K562 (cell line): ENCODE results near the gene NDUFB10. TPM values are rescaled to one million over a fixed set of nuclear protein-coding genes. Genes with fewer than 3 reads are reported as not detected.

Experiments
- ETV6 ChIP-seq, 3 experiments: fragments of 150-350 bp in 1 of 3; sonication (generic) in 1 of 3; formaldehyde crosslinking in 1 of 3; IDR thresholded peaks; 2 replicates each; pipeline versions ENCODE4 v1.6.1 to v1.8.0; 2014 to 2022; ENCODE audit warnings: borderline replicate concordance in 2 of 3, low read depth in 2 of 3, antibody characterized with exemption in 1 of 3, low read length in 1 of 3, mild to moderate bottlenecking in 1 of 3, missing genetic modification reagents in 1 of 3
- FOXJ2 ChIP-seq: fragments of 200-800 bp; sonication (Bioruptor generic); IDR thresholded peaks from 2 replicates; pipeline ENCODE4 v1.6.1; 2016; ENCODE audit warnings: missing genetic modification characterization, missing compliant biosample characterization
- GABPB2 ChIP-seq: fragments of 250-450 bp; sonication (Bioruptor Pico); conservative IDR thresholded peaks from 2 replicates; pipeline ENCODE4 v1.5.1; 2021; ENCODE audit warnings: mild to moderate bottlenecking
- GTF2F1 ChIP-seq: IDR thresholded peaks from 2 replicates; pipeline ENCODE4 v1.6.1; 2011; ENCODE audit warnings: low read depth, low read length, improper control_type of control experiment
- HMG20B ChIP-seq: fragments of 250-450 bp; sonication (Bioruptor Pico); IDR thresholded peaks from 2 replicates; pipeline ENCODE4 v1.5.0; 2021; ENCODE audit warnings: mild to moderate bottlenecking
- LARP7 ChIP-seq: fragments of 450-650 bp; IDR thresholded peaks from 2 replicates; pipeline ENCODE4 v1.6.1; 2016
- MAZ ChIP-seq, 2 experiments: fragments of 450-650 bp in 1 of 2; sonication (generic) in 1 of 2; formaldehyde crosslinking; IDR thresholded peaks in 1 of 2; conservative IDR thresholded peaks in 1 of 2; 2 replicates each; pipeline versions ENCODE4 v1.4.0 to v1.5.0; 2020; ENCODE audit warnings: mild to moderate bottlenecking in 1 of 2, missing genetic modification reagents in 1 of 2
- SAP30 ChIP-seq: fragments of 200-600 bp; sonication (generic); IDR thresholded peaks from 2 replicates; pipeline ENCODE4 v1.6.1; 2012; ENCODE audit warnings: borderline replicate concordance, low read depth, mild to moderate bottlenecking, moderate library complexity, low read length, control low read depth, inconsistent platforms; ENCODE audit not compliant: insufficient read depth, poor library complexity, severe bottlenecking
- SRSF3 ChIP-seq: fragments of 200-400 bp; formaldehyde crosslinking; IDR thresholded peaks from 2 replicates; pipeline ENCODE4 v1.6.1; 2016; ENCODE audit warnings: mild to moderate bottlenecking, low read length, moderate library complexity; ENCODE audit not compliant: insufficient read depth
- SUPT5H ChIP-seq: fragments of 450-650 bp; IDR thresholded peaks from 2 replicates; pipeline ENCODE4 v1.6.1; 2016
- TEAD2 ChIP-seq: fragments of 450-650 bp; IDR thresholded peaks from 2 replicates; pipeline ENCODE4 v1.6.1; 2016; ENCODE audit warnings: missing genetic modification characterization, control low read depth, missing compliant biosample characterization
- WHSC1 ChIP-seq: IDR thresholded peaks from one replicate; pipeline ENCODE4 v1.6.1; 2012; ENCODE audit warnings: low read length, control low read depth, inconsistent platforms
- XRCC5 ChIP-seq: fragments of 200-400 bp; formaldehyde crosslinking; IDR thresholded peaks from 2 replicates; pipeline ENCODE4 v1.6.1; 2017; ENCODE audit warnings: low read depth, mild to moderate bottlenecking, low read length
- ZNF197 ChIP-seq: fragments of 200-800 bp; sonication (Bioruptor generic); IDR thresholded peaks from 2 replicates; pipeline ENCODE4 v1.6.1; 2016; ENCODE audit warnings: low read depth, missing genetic modification characterization, missing compliant biosample characterization
- ZNF24 ChIP-seq: fragments of 450-650 bp; IDR thresholded peaks from 2 replicates; pipeline ENCODE4 v1.6.1; 2016
- polyA plus RNA-seq, 8 experiments: library from polyadenylated mRNA; depleted of rRNA in 4 of 8; stranded (reverse) in 5 of 8; unstranded in 3 of 8; fragments of >200 nt; fragmentation: Nextera tagmentation in 2 of 8; fragmentation: Illumina TruSeq in 1 of 8; extraction: Ambion mirVana in 2 of 8; extraction: Trizol in 1 of 8; gene quantifications; 2 replicates each; pipeline versions ENCODE4 v1.2.1 to v1.2.3, GENCODE V29; 2011 to 2014; ENCODE audit warnings: inconsistent platforms in 1 of 8, missing spikeins in 1 of 8
- total RNA-seq, 7 experiments: library from RNA; depleted of rRNA in 6 of 7; stranded (reverse); fragments of >200 nt in 6 of 7; fragmentation: Illumina TruSeq in 2 of 7; extraction: Trizol in 2 of 7; gene quantifications; 2 replicates each; pipeline versions ENCODE4 v1.2.1 to v1.2.3, GENCODE V29; 2011 to 2021; ENCODE audit warnings: low replicate concordance in 1 of 7
- TF ChIP-seq, protein P1 (sequence below): fragments of 450-650 bp; IDR thresholded peaks from 2 replicates; pipeline ENCODE4 v1.6.1; 2016; ENCODE audit warnings: low read depth, mild to moderate bottlenecking, moderate library complexity
- TF ChIP-seq, protein P2 (sequence below), 3 experiments: IDR thresholded peaks in 2 of 3; conservative IDR thresholded peaks in 1 of 3; 2 replicates each; pipeline ENCODE4 v1.5.1; 2011 to 2012; ENCODE audit warnings: low read length in 3 of 3, mild to moderate bottlenecking in 3 of 3, control low read depth in 2 of 3, improper control_type of control experiment in 1 of 3, inconsistent platforms in 1 of 3, low read depth in 1 of 3, mixed read lengths in 1 of 3, moderate library complexity in 1 of 3; ENCODE audit not compliant: insufficient read depth in 2 of 3
- TF ChIP-seq, protein P3 (sequence below): fragments of 450-650 bp; formaldehyde crosslinking; IDR thresholded peaks from 2 replicates; pipeline ENCODE4 v1.4.0; 2020; ENCODE audit warnings: mild to moderate bottlenecking, mixed read lengths
- TF ChIP-seq, protein P4 (sequence below): sonication (generic); formaldehyde crosslinking; IDR thresholded peaks from 2 replicates; pipeline ENCODE4 v1.5.0; 2020; ENCODE audit warnings: missing genetic modification reagents
- TF ChIP-seq, protein P5 (sequence below): sonication (generic); formaldehyde crosslinking; IDR thresholded peaks from 2 replicates; pipeline ENCODE4 v1.8.1; 2023; ENCODE audit warnings: mild to moderate bottlenecking, missing genetic modification reagents

The NDUFB10 gene
- total and polyA plus RNA-seq, 9 of the 15 experiments (the other 6 are each of a cell fraction or from before 2014, with no cell fraction given) = 69.3 to 527 (median 161) TPM

DNA sequence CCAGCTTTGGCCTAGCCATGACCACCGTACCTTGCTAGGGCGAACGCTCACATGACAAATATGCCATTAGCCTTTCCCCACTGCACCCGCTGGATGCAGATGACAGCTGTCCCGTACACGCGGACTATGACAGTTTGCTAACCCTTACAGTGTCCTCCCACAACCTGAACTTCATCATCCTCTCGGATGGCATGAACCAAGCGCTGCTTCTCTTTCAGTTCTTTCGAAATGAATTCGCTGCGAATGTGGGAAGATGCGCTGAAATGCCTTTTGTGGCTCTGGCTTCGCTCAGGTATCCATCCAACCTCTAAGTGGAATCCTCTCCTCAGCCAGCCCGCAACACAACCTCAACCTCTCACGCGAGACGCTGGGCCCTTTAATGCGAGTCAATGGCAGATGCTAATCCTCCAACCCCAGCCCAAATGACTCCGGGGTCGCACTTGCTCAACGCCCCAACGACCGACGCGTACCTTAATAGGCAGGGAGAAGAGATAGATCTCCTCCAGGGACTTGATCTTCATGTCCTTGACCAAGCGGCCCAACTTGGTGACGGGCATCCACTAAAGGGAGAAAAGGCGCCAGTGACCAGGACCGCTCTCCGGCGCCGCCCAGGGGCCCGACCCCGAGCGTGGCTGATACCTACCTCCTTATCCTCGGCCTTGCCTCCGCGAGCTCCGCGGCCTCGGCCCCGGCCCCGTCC lies 4.6 kb downstream of the NDUFB10 start (continued):
- TF ChIP-seq SAP30 = no peak
- TF ChIP-seq, protein P1, sequence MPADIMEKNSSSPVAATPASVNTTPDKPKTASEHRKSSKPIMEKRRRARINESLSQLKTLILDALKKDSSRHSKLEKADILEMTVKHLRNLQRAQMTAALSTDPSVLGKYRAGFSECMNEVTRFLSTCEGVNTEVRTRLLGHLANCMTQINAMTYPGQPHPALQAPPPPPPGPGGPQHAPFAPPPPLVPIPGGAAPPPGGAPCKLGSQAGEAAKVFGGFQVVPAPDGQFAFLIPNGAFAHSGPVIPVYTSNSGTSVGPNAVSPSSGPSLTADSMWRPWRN = no peak
- TF ChIP-seq ZNF197 (CRISPR knock-in tag) = no peak
- TF ChIP-seq, protein P2, sequence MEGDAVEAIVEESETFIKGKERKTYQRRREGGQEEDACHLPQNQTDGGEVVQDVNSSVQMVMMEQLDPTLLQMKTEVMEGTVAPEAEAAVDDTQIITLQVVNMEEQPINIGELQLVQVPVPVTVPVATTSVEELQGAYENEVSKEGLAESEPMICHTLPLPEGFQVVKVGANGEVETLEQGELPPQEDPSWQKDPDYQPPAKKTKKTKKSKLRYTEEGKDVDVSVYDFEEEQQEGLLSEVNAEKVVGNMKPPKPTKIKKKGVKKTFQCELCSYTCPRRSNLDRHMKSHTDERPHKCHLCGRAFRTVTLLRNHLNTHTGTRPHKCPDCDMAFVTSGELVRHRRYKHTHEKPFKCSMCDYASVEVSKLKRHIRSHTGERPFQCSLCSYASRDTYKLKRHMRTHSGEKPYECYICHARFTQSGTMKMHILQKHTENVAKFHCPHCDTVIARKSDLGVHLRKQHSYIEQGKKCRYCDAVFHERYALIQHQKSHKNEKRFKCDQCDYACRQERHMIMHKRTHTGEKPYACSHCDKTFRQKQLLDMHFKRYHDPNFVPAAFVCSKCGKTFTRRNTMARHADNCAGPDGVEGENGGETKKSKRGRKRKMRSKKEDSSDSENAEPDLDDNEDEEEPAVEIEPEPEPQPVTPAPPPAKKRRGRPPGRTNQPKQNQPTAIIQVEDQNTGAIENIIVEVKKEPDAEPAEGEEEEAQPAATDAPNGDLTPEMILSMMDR (IDR thresholded peaks at IDR 0.05 in 2 of 3, conservative IDR thresholded peaks at IDR 0.05 in 1 of 3; ENCODE audit: insufficient read depth in 2 of 3, low read depth in 1 of 3, low read length in 3 of 3) = peak in 1 of 3 experiments; percentile 7; a peak in 1 of 6 replicates
- no peak for TF ChIP-seq LARP7
- TF ChIP-seq SUPT5H = 0 out of 2 replicates have a peak, but pooled peaks have one; percentile 59
- TF ChIP-seq ZNF24 = no peak
- no peak for TF ChIP-seq GTF2F1
- TF ChIP-seq GABPB2 = no peak
- TF ChIP-seq, protein P3, sequence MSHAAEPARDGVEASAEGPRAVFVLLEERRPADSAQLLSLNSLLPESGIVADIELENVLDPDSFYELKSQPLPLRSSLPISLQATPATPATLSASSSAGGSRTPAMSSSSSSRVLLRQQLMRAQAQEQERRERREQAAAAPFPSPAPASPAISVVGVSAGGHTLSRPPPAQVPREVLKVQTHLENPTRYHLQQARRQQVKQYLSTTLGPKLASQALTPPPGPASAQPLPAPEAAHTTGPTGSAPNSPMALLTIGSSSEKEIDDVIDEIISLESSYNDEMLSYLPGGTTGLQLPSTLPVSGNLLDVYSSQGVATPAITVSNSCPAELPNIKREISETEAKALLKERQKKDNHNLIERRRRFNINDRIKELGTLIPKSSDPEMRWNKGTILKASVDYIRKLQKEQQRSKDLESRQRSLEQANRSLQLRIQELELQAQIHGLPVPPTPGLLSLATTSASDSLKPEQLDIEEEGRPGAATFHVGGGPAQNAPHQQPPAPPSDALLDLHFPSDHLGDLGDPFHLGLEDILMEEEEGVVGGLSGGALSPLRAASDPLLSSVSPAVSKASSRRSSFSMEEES (CRISPR knock-in tag) = no peak
- TF ChIP-seq SRSF3 = peak; percentile 86; the same call in 1 of the 2 replicates
- TF ChIP-seq, protein P4, sequence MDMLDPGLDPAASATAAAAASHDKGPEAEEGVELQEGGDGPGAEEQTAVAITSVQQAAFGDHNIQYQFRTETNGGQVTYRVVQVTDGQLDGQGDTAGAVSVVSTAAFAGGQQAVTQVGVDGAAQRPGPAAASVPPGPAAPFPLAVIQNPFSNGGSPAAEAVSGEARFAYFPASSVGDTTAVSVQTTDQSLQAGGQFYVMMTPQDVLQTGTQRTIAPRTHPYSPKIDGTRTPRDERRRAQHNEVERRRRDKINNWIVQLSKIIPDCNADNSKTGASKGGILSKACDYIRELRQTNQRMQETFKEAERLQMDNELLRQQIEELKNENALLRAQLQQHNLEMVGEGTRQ = no peak
- TF ChIP-seq XRCC5 = no peak
- no peak for TF ChIP-seq TEAD2 (tag)
- TF ChIP-seq HMG20B = no peak
- TF ChIP-seq, protein P5, sequence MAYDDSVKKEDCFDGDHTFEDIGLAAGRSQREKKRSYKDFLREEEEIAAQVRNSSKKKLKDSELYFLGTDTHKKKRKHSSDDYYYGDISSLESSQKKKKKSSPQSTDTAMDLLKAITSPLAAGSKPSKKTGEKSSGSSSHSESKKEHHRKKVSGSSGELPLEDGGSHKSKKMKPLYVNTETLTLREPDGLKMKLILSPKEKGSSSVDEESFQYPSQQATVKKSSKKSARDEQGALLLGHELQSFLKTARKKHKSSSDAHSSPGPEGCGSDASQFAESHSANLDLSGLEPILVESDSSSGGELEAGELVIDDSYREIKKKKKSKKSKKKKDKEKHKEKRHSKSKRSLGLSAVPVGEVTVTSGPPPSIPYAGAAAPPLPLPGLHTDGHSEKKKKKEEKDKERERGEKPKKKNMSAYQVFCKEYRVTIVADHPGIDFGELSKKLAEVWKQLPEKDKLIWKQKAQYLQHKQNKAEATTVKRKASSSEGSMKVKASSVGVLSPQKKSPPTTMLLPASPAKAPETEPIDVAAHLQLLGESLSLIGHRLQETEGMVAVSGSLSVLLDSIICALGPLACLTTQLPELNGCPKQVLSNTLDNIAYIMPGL (CRISPR knock-in tag) = peak; percentile 71; the same call in 1 of the 2 replicates
- TF ChIP-seq WHSC1 = no peak
- TF ChIP-seq ETV6 (IDR thresholded peaks at IDR 0.05; ENCODE audit: borderline replicate concordance in 1 of 2, low read depth in 2 of 2, low read length in 1 of 2) = no peak
- no peak for TF ChIP-seq ETV6 (CRISPR knock-in tag; IDR thresholded peaks at IDR 0.05; ENCODE audit: borderline replicate concordance)
- TF ChIP-seq FOXJ2 (tag) = no peak
- no peak for TF ChIP-seq MAZ (CRISPR knock-in tag; conservative IDR thresholded peaks at IDR 0.05 in 1 of 2, IDR thresholded peaks at IDR 0.05 in 1 of 2)
